Spinal cord (tissue), 10 donors: ENCODE results near the gene CNOT2. TPM values are rescaled to one million over a fixed set of nuclear protein-coding genes. Genes with fewer than 3 reads are reported as not detected.
A peak's percentile ranks its signal among the peaks of the same experiment; 100 is the strongest.

Source experiments
- DNase-seq, 6 donors: peaks; one replicate each; pipeline versions ENCODE4 v3.0.0 to v3.0.0-alpha.2; 2013 to 2015; ENCODE audit warnings: low spot score in 6 of 6, low read depth in 4 of 6
- H3K27ac ChIP-seq: one replicate; pipeline ENCODE4 v1.5.1; 2013; ENCODE audit warnings: low read depth, low read length, control low read depth
- H3K27me3 ChIP-seq: one replicate; pipeline ENCODE4 v1.6.1; 2013; ENCODE audit warnings: low read length; ENCODE audit not compliant: control insufficient read depth, insufficient read depth
- H3K36me3 ChIP-seq: one replicate; pipeline ENCODE4 v1.6.1; 2013; ENCODE audit warnings: low read length; ENCODE audit not compliant: control insufficient read depth, insufficient read depth
- H3K4me1 ChIP-seq: one replicate; pipeline ENCODE4 v1.6.1; 2013; ENCODE audit warnings: low read length; ENCODE audit not compliant: control insufficient read depth, insufficient read depth
- H3K4me3 ChIP-seq: one replicate; pipeline ENCODE4 v1.5.1; 2013; ENCODE audit warnings: low read depth, low read length, control low read depth
- H3K9me3 ChIP-seq: one replicate; pipeline ENCODE4 v1.6.1; 2013; ENCODE audit warnings: low read length; ENCODE audit not compliant: control insufficient read depth, insufficient read depth
- WGBS: methylation state at CpG from one replicate; pipeline ENCODE4 v1.1.5; 2013; ENCODE audit warnings: missing lambda C conversion rate; ENCODE audit not compliant: insufficient coverage; 5-methylcytosine and 5-hydroxymethylcytosine counted together
- long read RNA-seq, 4 donors: transcript quantifications; one replicate each; lab custom pipeline, GENCODE V29; 2026
- polyA plus RNA-seq, 2 donors: library from polyadenylated mRNA; unstranded; fragments of 120-200 nt; gene quantifications; one replicate each; pipeline ENCODE4 v1.2.1, GENCODE V29; 2013; ENCODE audit not compliant: insufficient read length in 2 of 2
- total RNA-seq, 2 donors: library from RNA; depleted of rRNA in 1 of 2; stranded (reverse); fragments of 120-200 nt in 1 of 2; fragments of >200 nt in 1 of 2; gene quantifications; one replicate each; pipeline versions ENCODE4 v1.2.3 to v1.2.4, GENCODE V29; 2013 to 2014
- donor health status: healthy.

The CNOT2 gene, protein sequence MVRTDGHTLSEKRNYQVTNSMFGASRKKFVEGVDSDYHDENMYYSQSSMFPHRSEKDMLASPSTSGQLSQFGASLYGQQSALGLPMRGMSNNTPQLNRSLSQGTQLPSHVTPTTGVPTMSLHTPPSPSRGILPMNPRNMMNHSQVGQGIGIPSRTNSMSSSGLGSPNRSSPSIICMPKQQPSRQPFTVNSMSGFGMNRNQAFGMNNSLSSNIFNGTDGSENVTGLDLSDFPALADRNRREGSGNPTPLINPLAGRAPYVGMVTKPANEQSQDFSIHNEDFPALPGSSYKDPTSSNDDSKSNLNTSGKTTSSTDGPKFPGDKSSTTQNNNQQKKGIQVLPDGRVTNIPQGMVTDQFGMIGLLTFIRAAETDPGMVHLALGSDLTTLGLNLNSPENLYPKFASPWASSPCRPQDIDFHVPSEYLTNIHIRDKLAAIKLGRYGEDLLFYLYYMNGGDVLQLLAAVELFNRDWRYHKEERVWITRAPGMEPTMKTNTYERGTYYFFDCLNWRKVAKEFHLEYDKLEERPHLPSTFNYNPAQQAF
- total RNA-seq (100 to 1,000 TPM; 123 to 155 TPM), polyA plus RNA-seq (10 to 100 TPM; 72.9 to 81.2 TPM)
- long read RNA-seq, donor 1, transcript CNOT2-201 (16 exons, 3,282 nt), result major isoform, 8 of 14 reads
- long read RNA-seq, donor 1, partial matches to known transcripts, result 0 of 14 reads
- long read RNA-seq, donor 1, other reads (novel, unspliced or antisense), result 0 of 14 reads
- long read RNA-seq, donor 2, transcript CNOT2-226 (3 exons, 522 nt), result major isoform, 5 of 19 reads
- long read RNA-seq, donor 2, partial matches to known transcripts, result 11 of 19 reads
- long read RNA-seq, donor 2, other reads (novel, unspliced or antisense), result 0 of 19 reads
- long read RNA-seq, donor 3, partial matches to known transcripts, result 0 of 9 reads
- long read RNA-seq, donor 3, other reads (novel, unspliced or antisense), result 0 of 9 reads
- long read RNA-seq, donor 4, full-length matches to known transcripts, result 30 of 30 reads
- long read RNA-seq, donor 4, partial matches to known transcripts, result 0 of 30 reads
- long read RNA-seq, donor 4, other reads (novel, unspliced or antisense), result 0 of 30 reads

DNA sequence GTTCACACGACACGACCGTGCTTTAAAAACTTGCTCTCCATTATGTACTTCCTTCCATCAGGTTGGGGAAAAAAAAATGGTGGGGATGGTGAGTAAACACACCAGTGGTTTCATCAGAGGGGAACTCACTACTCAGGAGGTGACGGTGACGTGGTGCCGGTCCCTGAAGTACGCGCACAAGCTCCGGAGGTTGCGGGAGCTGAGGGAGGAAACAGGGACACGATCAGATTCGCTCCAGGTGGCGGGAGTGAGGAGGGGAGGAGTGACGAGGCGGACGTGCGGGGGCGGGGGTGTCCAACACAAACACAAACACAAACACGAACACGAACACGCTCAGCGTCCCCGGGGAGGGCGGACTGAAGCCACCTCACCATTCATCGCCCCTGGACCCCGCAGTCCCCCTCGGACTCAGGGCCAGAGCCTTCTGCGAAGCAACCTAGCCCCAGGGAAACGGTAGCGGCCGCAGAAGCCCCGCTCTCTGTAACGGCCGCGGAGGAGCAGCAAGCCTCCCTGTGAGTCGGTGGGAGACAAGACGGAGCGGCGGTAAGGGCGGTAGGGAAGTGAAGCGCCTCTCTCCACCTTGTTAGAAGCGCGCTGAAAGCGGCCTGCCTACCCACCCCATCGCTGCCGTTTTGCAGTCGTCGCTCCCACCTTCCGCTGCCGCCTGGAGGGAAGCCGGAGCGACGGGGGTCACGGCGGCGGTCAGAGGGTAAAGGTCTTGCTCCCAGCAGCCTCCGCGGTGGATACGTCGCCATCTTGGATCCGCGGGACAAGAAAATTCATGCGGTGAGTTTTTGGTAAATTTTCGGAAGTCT, at the start of gene CNOT2:
Gene CNOT2, plus strand, starts transcription at position 739 of the 815 bp plus-strand sequence. CDS start 34,794 bp downstream, outside the sequence.
- 0% methylated on average over 53 of the region's 64 CpGs for WGBS
- peak; percentile 86 to 98 (median 89) for DNase-seq

DNA sequence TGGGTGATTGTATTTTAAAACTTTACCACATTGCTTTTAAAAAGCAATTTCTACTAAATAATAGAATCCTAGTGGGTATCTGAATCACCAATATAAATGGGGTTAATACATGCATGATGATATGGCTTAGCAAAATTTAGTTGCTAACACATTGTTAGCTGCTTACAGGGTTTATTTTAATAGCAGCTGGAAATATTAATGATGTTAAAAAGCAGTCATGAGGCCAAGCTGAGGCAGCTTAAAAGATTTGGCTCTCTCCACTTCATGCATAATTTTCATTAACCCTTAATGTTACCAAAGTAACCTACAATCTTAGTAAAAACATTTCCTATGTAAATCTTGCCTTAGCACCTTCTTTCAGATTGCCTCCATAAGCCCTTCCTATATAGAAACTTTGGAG, 49.2 kb upstream of the CNOT2 start:
- no peaks in the 10 kb centered on the region for H3K27me3 ChIP-seq
- H3K4me1 ChIP-seq, result no peaks in the 10 kb centered on the region
- H3K36me3 ChIP-seq, result no peaks in the 10 kb centered on the region
- H3K9me3 ChIP-seq, result no peaks in the 10 kb centered on the region
- H3K4me3 ChIP-seq, result no peak overlapping the region
- H3K27ac ChIP-seq, result no peak overlapping the region
- DNase-seq, result no peak

More for the DNA sequence above, at the start of gene CNOT2:
- Histone ChIP-seq H3K27me3 (no peaks in the 10 kb centered on the region), H3K4me1 (no peaks in the 10 kb centered on the region), H3K9me3 (no peaks in the 10 kb centered on the region), H3K27ac (peak within 1 kb of the TSS; percentile 99), H3K4me3 (peak within 1 kb of the TSS; percentile 96), H3K36me3 (peaks cover 6% of the 10 kb centered on the region)

DNA sequence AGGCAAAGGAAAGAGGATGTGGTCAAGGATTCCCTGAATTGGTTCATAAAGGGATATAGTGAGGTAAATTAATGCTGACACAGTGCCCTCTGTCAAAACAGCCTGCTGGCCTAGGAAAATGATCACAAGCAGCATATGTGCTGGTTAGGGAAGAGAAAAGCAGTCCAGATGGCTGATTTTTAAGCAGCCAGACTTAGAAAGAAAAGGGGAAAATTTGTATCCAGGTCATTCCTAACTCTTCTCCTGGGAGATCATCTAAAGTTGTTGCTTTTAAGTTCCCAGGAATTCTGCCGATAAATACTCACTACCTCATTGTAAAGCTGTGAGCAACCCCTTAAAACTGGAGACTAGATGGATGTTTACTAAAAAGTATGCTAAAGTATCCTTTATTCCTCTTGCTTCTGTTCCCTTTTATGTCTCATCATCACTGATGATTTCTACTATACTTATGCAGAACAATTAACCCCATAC, 46.4 kb upstream of the CNOT2 start:
- no peak overlapping the region for H3K4me3 ChIP-seq
- no CpG with 5 or more reads among the region's 1 CpG for WGBS
- peak overlapping the region; percentile 61 for H3K27ac ChIP-seq

DNA sequence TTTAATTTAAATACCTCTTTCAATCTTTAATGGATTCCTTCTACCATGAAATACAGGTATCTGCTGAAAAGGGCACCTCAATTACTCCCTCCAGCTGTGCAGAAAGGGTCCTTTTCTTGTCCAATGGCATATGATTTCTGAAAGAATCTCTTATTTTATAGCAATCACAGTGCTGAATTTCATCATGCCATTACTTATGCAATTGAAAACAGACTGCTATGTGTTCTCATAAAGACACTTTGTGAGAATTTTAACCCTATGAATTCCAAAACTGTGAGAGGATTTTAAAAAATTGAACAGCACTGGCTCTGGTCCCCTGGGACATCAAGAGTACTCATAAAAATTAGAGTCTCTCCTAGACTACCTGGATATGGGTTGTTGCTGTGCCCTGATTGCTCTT, 45.9 kb upstream of the CNOT2 start:
- Histone ChIP-seq H3K4me3 (no peak overlapping the region), H3K36me3 (no peaks in the 10 kb centered on the region), H3K4me1 (no peaks in the 10 kb centered on the region), H3K27ac (peak overlapping the region; percentile 61), H3K9me3 (no peaks in the 10 kb centered on the region), H3K27me3 (no peaks in the 10 kb centered on the region)
- DNase-seq, result peak in 2 of 6 donors; percentile 4 to 51

More for the DNA sequence above, 46.4 kb upstream of the CNOT2 start:
- Histone ChIP-seq H3K36me3 (no peaks in the 10 kb centered on the region), H3K4me1 (no peaks in the 10 kb centered on the region), H3K9me3 (no peaks in the 10 kb centered on the region), H3K27me3 (no peaks in the 10 kb centered on the region)
- DNase-seq, result peak in 3 of 6 donors; percentile 4 to 76 (median 39)

DNA sequence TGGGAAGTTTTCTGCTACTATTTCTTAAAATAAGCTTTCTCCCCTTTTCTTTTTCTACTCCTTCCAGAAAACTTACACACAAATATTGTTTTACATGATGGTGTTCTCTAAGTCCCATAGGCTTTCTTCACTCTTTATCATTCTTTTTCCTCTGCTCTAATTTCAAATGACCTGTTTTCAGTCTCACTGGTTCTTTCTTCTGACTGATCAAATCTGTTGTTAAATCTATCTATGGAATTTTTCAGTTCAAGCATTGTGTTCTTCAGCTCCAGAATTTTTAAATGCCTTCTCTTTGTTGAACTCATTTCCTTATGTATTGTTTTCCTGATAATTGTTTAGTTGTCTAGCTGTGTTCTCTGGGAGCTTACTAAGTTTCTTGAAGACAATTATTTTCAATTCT, 29.5 kb upstream of the CNOT2 start:
- no peak overlapping the region for H3K4me3 ChIP-seq
- no peaks in the 10 kb centered on the region for H3K36me3 ChIP-seq
- H3K4me1 ChIP-seq, result no peaks in the 10 kb centered on the region
- H3K9me3 ChIP-seq, result peaks cover 9% of the 10 kb centered on the region
- no peaks in the 10 kb centered on the region for H3K27me3 ChIP-seq
- no peak for DNase-seq
- H3K27ac ChIP-seq, result no peak overlapping the region

DNA sequence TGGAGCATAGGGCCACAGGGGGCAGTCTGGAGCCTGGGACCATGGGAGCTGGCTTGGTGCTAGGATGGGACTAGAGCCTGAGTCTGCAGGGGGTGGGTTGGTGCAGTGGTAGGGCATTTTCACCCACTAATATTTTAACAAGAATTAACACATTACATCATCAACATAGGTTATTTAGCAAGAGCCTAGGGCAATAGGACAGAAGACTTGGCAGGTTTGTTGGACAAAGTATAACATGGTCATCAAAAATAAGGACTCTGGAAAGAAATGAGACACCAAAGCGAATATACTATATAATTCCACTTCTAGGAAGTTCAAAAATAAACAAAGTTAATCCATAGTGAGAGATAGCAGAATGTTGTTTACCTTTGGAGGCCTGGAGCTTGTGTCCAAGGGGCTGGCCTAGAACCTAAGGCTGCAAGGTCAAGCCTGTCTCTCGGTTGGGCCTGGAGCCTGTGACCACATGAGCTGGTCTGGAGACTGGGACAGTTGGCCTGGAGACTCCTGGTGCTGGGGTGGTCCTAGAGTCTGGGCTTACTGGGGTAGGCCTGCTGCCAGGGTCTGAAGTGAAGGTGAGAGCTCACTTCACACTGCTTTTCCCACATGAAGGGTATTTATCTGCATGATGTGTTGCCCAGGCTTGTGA, 28.1 kb upstream of the CNOT2 start:
- Histone ChIP-seq H3K27me3 (no peaks in the 10 kb centered on the region), H3K4me1 (no peaks in the 10 kb centered on the region), H3K9me3 (peaks cover 4% of the 10 kb centered on the region), H3K36me3 (no peaks in the 10 kb centered on the region), H3K27ac (no peak overlapping the region), H3K4me3 (no peak overlapping the region)
- 100% methylated on average over 1 of the region's 2 CpGs for WGBS
- DNase-seq, result no peak

DNA sequence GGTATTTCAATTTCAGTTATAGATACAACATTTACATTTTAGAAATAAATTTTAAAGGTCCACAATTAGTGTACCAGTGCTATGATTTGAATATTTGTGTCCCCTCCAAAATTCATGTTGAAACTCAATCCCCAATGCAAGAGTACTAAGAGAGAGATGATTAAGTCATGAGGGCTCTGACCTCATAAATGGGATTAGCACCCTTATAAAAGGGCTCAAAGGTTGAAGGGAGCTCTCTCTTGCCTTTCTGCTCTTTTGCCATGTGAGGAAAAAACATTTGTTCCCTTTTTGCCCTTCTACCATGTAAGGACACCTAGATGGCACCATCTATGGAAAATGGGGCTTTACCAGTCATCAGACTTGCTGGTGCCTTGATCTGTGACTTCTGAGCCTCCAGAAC, 25.8 kb upstream of the CNOT2 start:
- no peak for DNase-seq
- H3K9me3 ChIP-seq, result peaks cover 3% of the 10 kb centered on the region
- no peak overlapping the region for H3K27ac ChIP-seq
- H3K36me3 ChIP-seq, result no peaks in the 10 kb centered on the region
- H3K4me3 ChIP-seq, result no peak overlapping the region
- H3K4me1 ChIP-seq, result no peaks in the 10 kb centered on the region
- H3K27me3 ChIP-seq, result no peaks in the 10 kb centered on the region

DNA sequence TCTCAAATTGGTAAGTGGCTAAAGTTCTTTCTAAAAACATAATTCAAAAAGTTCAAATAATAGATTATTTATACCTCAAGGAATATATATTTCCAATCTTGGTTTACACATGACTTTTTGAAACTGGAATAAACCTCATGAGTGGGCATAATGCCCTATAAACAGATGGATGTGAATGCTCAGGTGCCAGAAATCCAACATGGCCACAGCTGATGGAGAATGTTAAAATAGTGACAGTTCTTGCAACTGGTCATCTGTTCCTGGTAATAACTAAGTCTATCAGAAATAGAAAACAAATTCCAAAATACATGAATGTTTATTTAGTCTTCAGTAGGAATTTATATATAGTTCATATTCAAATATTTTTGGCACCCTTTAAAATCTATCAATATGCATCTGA, 21.6 kb upstream of the CNOT2 start:
- Histone ChIP-seq H3K4me1 (no peaks in the 10 kb centered on the region), H3K9me3 (no peaks in the 10 kb centered on the region), H3K4me3 (no peak overlapping the region), H3K27me3 (no peaks in the 10 kb centered on the region), H3K27ac (no peak overlapping the region), H3K36me3 (no peaks in the 10 kb centered on the region)
- peak in 1 of 6 donors; percentile 21 for DNase-seq

DNA sequence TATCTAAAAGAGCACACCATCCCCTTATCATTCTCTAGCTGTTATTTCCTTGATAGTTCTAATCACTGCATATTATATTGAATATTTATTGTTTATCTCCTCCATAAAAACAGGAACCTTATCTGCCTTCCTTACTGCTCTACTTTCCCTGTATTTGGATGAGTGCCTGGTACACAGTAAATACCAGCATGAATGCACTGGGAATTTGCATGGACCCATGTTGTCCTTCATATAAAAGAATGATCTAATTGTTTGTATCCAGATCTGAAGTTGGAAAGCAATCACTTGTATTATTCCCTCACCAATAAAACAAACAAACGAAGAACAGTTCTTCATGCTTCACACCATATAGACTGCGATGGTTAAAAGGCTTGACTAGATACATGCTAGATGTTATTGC, 15.3 kb upstream of the CNOT2 start:
- Histone ChIP-seq H3K9me3 (no peaks in the 10 kb centered on the region), H3K4me3 (no peak overlapping the region), H3K27ac (no peak overlapping the region), H3K4me1 (no peaks in the 10 kb centered on the region), H3K27me3 (no peaks in the 10 kb centered on the region), H3K36me3 (no peaks in the 10 kb centered on the region)
- peak in 1 of 6 donors; percentile 7 for DNase-seq
- no CpG with 5 or more reads among the region's 2 CpGs for WGBS
